Eye (tissue), 1 donor: ENCODE measurements around the gene TRABD.

Experiments used
- DNase-seq: peaks from one replicate; pipeline ENCODE4 v3.0.0-alpha.2; 2015

Gene TRABD

DNA sequence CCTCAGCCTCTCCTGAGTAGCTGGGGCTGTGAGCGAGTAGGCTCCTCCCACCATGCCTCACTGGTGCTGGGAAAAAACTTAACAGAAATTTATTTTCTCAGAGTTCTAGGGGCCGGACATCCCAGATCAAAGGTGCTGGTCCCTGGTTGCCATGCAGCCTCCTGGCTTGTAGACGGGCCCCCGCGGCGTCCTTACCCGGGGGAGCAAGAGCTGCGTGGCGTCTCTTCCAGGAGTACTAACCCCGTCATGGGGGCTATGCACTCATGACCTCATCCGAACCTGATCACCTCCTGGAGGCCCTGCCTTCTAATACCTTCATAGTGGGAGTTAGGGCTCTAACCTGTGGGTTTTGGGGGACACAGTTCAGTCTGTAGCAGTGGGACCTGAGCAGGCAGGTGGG lies 2.6 kb downstream of the TRABD start:
- no peak for DNase-seq

GRCh38 chr22:50189184-50189848 lies 3.6 kb downstream of the TRABD start:
- no peak for DNase-seq

GRCh38 chr22:50189849-50190181 lies 4.1 kb downstream of the TRABD start:
- DNase-seq, result no peak

DNA sequence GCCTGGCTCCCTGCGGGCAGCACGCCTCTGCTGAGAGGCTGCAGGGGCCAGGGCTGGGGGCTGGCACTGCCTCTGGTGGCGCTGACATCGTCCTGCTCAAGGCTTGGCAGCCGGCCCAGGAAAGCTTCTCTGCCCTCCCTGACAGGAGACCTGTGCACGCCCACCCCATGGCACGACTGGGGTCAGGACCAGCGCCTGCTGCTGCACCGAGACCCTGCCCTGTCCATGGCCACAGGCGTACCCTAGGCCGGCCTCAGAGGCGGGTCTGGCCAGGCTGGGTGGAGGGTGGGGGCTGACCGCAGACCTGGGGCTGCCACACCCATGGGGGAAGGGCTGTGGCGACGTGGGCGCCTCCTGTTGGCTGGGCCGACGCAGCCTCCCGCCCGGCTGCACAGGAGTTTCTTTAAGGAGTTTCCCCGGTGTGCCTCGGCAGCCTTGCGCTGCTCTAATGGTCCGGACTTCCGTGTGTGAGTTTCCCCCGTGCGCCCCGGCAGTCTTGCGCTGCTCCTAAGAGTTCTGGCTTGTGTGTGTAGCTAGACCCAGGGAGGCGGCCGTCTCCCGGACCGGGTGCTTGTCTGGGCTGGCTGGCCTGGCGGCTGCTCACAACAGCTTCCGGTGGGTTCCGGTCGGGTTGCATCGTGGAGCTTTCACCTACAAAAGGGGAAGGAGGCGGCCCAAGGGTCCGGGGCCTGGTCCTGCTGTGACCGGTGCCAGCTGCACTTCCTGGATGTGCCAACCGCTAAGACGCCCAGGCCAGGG lies 4.6 kb downstream of the TRABD start:
- DNase-seq, result peak; percentile 74

DNA sequence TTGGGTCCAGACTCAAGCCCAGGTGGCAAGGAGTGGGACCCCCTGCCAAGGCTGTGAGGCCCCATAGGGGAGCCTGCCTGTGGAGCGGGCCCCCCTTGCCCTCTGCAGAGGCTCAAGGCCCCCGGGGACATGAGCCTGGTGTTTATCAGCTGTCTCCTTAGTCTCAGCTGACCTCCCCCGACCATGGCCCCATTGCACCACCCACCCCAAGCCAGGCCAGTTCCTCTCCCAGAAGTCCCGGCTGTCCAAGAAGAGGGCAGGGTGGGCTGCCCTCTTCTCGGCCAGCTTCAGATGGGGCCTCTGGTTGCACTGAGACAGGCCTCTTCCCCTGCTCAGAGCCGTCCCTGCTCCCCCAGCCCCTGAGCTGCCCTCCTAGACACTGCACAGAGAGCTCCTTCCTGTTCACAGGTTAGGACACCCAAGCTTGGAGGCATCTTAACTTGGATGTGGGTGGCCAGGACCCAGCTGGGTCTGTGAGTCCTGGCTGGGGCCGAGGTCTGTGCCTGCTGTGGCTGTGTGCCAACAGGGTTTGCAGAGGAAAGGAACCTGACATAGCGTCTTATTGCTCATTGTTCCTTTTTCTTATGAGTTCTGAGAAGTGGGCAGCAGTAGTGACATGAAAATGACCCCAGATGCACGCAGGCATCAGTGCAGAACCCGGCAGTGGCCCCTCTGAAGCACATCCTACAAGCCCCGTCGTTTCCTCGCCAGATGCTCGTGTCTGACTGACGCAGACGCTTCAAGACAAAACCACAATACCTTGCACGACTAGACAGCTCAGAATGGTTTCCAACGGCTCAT lies 5.4 kb downstream of the TRABD start:
- no peak for DNase-seq

- no peak for DNase-seq
Measured at GRCh38 chr22:50192436-50193204, 6.9 kb downstream of the TRABD start.

- DNase-seq, result no peak
Measured at GRCh38 chr22:50193621-50194020, 7.9 kb downstream of the TRABD start.

DNA sequence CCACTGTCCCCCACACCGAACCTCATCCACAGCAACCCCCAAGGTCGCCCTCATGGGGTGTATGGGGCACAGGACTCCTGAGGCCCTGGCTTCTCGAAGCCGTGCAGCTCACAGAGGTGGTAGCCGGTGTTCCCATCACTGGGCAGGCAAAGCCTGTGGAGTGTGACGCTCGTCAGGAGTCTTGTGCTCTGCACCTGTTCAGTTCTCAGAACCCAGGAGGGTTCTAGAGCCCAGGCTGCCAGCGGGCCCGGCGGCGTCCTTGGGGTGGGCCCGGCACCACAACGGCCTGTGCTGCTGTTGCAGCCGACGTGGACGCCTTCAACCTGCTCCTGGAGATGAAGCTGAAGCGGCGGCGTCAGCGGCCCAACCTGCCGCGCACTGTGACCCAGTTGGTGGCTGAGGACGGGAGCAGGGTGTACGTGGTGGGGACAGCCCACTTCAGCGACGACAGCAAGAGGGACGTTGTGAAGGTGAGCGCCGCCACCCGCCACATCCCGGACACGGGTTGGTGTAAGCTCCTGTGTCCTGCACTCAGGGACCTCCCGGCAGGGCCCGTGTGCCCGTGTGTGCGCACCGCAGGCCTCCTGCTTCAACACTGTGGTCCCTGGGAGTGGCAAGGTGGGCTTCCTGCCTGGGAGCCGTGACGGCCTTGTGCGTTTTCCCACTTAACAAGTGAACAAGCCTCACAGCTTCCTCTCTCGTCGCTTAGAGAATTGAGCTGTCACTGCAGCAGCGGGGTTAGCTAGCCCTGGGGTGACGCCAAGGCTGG lies 8.5 kb downstream of the TRABD start:
- no peak for DNase-seq

DNA sequence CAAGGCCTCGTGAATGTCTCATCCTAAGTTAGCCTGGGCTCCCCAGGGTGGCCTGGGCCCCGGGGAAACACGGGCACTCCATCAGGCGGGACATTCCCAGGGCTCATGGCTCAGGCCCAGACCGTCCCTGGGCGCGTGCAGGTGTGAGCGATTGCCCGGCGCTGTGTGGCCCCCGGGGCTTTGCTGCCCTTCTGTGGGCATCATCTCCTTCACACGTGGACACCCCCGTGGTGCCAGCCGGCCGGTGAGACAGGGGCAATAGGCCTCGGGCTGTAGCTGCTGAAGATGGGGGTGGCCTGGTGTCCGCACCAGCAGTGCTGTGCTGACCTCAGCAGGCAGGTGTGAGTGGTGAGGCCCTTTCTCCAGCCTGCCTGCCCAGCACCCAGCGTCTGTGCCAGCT lies 10.5 kb downstream of the TRABD start:
- no peak for DNase-seq

DNA sequence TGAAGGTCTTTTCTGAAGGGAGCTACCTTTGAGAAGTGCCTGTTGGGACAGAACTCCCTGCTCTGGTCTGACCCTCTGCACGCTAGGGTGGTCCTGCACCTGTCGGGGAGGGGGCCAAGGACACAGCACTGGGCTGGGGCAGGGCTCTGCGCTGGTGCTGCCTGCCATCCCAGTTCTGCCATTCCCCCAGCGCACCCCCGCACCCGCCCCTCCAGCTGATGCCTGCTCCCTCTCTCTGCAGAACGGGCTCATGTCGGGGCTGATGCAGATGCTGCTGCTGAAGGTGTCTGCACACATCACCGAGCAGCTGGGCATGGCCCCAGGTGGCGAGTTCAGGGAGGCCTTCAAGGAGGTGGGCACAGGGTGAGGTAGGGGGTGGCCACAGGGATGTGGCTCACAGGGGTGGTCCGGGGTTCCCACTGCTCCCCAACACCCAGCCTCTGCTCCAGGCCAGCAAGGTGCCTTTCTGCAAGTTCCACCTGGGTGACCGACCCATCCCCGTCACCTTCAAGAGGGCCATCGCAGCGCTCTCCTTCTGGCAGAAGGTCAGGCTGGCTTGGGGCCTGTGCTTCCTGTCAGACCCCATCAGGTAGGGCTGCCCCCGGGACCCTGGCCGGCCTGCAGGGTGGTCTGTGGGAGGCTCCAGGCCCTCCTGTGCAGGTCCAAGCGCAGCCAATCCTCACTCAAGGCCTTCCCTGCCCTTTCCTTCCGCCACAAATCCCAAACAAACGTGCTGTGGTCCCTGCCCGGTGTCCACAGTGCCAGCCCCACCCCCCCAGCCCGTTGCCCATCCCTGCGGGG lies 11.5 kb downstream of the TRABD start:
- DNase-seq, result no peak

GRCh38 chr22:50197856-50198623 lies 12.3 kb downstream of the TRABD start:
- DNase-seq, result no peak

DNA sequence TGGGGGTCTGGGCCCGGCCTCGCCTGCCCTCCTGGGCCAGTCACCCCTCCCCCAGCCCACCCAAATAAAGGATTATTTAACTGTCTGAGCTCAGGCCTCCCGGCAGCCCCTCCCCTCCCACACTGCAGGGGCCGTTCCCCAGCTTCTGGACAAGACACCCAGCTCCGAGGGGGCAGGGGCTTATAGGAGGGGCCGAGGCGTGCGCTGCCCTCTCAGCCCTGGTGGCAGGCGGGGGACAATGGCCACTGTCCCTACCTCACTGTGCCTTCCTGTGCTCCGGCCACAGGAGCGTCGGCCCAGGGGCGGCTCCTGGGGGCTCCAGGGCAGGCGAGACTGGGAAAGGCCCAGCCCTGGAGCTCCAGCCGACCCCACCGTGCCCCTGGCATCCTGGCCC lies 12.9 kb downstream of the TRABD start:
- no peak for DNase-seq

GRCh38 chr22:50199251-50199721 lies 13.6 kb downstream of the TRABD start:
- DNase-seq, result no peak

DNA sequence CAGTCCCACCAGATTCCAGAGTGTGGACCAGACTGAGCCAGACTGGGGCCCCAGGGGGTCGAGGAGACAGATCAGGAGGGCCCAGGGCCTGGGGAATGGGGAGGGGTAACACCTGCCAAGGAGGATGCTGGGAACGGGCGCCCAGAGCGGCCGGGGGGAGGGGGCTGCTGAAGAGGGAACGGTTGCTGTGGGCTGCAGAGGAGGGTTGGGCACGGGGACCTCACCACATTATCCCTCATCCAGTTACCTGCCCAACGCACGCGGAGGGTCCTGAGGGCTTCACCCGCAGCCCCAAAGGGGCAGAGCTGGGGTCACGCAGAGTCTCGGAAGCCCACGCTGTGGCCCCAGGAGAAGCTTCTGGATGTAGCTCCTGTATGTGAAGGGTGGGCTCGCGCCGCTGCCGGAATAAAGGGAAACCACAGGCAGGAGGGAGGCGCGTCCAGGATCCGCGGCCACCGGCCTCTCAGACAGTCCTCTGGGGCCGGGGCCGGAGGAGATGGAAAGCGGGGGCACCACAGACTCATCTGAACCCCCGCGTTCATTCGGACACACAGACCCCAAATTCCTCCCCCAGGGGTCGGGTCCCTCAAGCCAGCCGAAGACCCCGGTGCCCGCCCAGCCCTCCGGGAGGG lies 14.2 kb downstream of the TRABD start:
- DNase-seq, result peak; percentile 65

DNA sequence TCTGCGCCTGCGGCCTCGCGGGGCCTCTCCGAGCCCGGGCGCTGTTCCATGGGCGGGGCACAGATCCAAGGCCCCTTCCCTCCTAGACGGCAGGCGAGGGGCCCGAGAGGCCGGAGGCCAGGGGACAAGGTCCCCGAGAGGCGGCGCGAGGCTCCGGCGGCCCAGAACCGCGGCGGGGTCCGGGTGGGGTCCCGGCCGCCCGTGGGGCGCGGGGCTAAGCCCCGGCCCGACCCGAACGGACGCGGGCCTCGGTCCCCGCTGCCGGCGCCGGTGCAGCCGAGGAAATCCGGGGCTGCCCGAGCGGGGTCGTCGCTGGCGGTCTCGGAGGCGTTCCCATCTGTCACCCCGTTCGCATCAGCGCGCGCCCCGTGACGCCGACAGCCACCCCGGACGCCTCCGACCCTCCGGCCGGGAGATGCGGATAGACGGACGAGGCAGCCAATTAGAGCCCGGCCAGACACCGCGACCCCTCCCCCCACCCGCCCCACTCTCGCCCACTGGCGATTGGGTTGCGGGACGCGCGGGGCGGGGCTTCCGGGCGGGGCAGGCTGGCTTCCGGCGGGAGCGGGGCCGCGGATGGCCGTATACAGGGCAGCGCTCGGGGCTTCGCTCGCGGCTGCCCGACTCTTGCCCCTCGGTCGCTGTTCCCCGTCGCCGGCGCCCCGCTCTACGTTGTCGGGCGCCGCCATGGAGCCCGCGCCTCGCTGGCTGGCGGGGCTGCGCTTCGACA lies 14.9 kb downstream of the TRABD start, which contains the start of gene SELENOO:
Gene SELENOO (plus strand): TSS at position 551 of the 730 bp plus-strand sequence. CDS start 26 bp downstream, at position 577.
- peak; percentile 95 for DNase-seq

GRCh38 chr22:50201191-50202129 lies 15.7 kb downstream of the TRABD start:
- DNase-seq, result no peak

DNA sequence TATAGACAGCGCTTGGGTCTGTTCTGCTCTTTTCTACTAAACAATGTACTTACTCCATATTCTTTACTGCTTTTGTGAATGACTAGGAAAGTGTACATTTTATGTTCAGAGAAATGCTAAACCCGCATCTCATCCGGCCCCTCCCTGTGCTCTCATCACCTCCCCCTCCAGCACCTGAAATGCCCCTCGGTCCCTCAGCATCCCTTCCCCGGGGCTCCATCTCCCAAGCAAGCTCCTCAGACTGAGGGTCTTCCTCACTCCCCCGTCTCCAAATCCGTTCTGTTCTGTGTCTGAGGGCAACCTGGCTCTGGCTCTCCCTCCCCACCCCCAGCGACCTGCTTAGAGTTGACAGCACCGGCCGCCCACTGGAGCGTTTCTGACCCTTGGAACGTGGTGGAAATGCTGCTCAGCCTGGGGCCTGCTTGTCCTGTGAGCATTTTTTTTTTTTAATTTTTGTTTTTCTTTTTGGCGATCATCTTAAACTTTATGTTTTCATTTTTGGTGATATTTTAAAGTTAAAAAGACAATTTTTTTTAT lies 16.5 kb downstream of the TRABD start:
- DNase-seq, result no peak

GRCh38 chr22:50203288-50203687 lies 17.6 kb downstream of the TRABD start:
- no peak for DNase-seq
